Measurements from ENCODE around the gene KRTAP4-3. TPM values are rescaled to one million over a fixed set of nuclear protein-coding genes. Genes with fewer than 3 reads are reported as not detected.
"Not testable (repeated sequence)": the region's sequence is repeated elsewhere in the genome, so short reads cannot be mapped to it uniquely, and the experiment has no call there.

Gene KRTAP4-3
- total RNA-seq, 1 experiment from 2014 or later: not detected

DNA sequence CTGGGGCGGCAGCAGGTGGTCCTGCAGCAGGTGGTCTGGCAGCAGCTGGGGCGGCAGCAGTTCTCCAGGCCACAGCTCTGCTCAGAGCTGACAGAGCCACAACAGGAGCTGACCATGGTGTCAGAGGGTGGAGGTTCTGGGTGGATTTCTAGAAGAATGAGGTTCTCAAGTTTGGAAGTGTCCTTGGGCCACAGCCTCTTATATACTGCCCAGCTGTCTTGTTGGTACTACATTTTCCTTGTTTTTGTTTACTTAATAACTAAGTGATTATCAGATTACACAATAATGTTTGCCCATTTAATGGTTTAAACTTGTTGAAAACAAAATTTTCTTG lies 18.4 kb downstream of the KRTAP4-3 start, which contains the start of gene KRTAP4-5 (continued):
- TF ChIP-seq, protein P1, sequence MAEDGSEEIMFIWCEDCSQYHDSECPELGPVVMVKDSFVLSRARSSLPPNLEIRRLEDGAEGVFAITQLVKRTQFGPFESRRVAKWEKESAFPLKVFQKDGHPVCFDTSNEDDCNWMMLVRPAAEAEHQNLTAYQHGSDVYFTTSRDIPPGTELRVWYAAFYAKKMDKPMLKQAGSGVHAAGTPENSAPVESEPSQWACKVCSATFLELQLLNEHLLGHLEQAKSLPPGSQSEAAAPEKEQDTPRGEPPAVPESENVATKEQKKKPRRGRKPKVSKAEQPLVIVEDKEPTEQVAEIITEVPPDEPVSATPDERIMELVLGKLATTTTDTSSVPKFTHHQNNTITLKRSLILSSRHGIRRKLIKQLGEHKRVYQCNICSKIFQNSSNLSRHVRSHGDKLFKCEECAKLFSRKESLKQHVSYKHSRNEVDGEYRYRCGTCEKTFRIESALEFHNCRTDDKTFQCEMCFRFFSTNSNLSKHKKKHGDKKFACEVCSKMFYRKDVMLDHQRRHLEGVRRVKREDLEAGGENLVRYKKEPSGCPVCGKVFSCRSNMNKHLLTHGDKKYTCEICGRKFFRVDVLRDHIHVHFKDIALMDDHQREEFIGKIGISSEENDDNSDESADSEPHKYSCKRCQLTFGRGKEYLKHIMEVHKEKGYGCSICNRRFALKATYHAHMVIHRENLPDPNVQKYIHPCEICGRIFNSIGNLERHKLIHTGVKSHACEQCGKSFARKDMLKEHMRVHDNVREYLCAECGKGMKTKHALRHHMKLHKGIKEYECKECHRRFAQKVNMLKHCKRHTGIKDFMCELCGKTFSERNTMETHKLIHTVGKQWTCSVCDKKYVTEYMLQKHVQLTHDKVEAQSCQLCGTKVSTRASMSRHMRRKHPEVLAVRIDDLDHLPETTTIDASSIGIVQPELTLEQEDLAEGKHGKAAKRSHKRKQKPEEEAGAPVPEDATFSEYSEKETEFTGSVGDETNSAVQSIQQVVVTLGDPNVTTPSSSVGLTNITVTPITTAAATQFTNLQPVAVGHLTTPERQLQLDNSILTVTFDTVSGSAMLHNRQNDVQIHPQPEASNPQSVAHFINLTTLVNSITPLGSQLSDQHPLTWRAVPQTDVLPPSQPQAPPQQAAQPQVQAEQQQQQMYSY (CRISPR knock-in tag; IDR thresholded peaks at IDR 0.05): no peak
- TF ChIP-seq FOXK1 (CRISPR knock-in tag; IDR thresholded peaks at IDR 0.05) (no peak), IRF2 (CRISPR knock-in tag; IDR thresholded peaks at IDR 0.05; ENCODE audit: borderline replicate concordance, low read depth) (no peak), TEAD4 (CRISPR knock-in tag; IDR thresholded peaks at IDR 0.05) (no peak), ETV6 (CRISPR knock-in tag; IDR thresholded peaks at IDR 0.05) (no peak)
- TF ChIP-seq, protein P2, sequence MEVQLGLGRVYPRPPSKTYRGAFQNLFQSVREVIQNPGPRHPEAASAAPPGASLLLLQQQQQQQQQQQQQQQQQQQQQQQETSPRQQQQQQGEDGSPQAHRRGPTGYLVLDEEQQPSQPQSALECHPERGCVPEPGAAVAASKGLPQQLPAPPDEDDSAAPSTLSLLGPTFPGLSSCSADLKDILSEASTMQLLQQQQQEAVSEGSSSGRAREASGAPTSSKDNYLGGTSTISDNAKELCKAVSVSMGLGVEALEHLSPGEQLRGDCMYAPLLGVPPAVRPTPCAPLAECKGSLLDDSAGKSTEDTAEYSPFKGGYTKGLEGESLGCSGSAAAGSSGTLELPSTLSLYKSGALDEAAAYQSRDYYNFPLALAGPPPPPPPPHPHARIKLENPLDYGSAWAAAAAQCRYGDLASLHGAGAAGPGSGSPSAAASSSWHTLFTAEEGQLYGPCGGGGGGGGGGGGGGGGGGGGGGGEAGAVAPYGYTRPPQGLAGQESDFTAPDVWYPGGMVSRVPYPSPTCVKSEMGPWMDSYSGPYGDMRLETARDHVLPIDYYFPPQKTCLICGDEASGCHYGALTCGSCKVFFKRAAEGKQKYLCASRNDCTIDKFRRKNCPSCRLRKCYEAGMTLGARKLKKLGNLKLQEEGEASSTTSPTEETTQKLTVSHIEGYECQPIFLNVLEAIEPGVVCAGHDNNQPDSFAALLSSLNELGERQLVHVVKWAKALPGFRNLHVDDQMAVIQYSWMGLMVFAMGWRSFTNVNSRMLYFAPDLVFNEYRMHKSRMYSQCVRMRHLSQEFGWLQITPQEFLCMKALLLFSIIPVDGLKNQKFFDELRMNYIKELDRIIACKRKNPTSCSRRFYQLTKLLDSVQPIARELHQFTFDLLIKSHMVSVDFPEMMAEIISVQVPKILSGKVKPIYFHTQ (CRISPR knock-in tag; IDR thresholded peaks at IDR 0.05): no peak
- TF ChIP-seq, protein P3, sequence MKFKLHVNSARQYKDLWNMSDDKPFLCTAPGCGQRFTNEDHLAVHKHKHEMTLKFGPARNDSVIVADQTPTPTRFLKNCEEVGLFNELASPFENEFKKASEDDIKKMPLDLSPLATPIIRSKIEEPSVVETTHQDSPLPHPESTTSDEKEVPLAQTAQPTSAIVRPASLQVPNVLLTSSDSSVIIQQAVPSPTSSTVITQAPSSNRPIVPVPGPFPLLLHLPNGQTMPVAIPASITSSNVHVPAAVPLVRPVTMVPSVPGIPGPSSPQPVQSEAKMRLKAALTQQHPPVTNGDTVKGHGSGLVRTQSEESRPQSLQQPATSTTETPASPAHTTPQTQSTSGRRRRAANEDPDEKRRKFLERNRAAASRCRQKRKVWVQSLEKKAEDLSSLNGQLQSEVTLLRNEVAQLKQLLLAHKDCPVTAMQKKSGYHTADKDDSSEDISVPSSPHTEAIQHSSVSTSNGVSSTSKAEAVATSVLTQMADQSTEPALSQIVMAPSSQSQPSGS (CRISPR knock-in tag; IDR thresholded peaks at IDR 0.05; ENCODE audit: borderline replicate concordance, low read depth): no peak
- TF ChIP-seq, protein P4, sequence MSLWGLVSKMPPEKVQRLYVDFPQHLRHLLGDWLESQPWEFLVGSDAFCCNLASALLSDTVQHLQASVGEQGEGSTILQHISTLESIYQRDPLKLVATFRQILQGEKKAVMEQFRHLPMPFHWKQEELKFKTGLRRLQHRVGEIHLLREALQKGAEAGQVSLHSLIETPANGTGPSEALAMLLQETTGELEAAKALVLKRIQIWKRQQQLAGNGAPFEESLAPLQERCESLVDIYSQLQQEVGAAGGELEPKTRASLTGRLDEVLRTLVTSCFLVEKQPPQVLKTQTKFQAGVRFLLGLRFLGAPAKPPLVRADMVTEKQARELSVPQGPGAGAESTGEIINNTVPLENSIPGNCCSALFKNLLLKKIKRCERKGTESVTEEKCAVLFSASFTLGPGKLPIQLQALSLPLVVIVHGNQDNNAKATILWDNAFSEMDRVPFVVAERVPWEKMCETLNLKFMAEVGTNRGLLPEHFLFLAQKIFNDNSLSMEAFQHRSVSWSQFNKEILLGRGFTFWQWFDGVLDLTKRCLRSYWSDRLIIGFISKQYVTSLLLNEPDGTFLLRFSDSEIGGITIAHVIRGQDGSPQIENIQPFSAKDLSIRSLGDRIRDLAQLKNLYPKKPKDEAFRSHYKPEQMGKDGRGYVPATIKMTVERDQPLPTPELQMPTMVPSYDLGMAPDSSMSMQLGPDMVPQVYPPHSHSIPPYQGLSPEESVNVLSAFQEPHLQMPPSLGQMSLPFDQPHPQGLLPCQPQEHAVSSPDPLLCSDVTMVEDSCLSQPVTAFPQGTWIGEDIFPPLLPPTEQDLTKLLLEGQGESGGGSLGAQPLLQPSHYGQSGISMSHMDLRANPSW (CRISPR knock-in tag; conservative IDR thresholded peaks at IDR 0.05; ENCODE audit: low read depth): no peak
- TF ChIP-seq, protein P5, sequence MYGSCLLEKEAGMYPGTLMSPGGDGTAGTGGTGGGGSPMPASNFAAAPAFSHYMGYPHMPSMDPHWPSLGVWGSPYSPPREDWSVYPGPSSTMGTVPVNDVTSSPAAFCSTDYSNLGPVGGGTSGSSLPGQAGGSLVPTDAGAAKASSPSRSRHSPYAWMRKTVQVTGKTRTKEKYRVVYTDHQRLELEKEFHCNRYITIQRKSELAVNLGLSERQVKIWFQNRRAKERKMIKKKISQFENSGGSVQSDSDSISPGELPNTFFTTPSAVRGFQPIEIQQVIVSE (CRISPR knock-in tag; IDR thresholded peaks at IDR 0.05; ENCODE audit: borderline replicate concordance): no peak

DNA sequence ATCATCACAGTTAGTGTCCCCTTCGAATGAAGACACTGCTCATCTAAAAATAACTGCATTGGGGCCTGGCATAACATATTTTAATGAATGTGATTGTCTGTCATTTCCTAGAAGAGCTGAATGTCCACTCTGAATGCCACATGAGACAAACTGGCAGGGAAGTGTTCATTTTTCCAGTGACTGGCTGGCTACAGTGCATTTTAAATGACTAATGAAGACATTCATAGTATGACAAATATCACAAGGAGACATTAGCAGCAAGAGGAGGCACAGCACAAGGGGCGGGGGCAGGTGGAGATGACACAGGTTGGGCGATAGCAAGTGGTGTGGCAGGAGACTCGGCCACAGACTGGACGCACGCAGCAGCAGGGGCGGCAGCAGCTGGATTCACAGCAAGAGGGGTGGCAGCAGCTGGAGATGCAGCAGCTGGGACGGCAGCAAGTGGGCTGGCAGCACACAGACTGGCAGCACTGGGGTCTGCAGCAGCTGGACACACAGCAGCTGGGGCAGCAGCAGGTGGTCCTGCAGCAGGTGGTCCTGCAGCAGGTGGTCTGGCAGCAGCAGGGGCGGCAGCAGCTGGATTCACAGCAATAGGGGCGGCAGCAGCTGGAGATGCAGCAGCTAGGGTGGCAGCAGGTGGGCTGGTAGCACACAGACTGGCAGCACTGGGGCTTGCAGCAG lies 18.9 kb downstream of the KRTAP4-3 start:
- H3K27me3 Mint-ChIP-seq (ENCODE audit: low read depth); POLR2A ChIA-PET: not testable (repeated sequence)

More for the DNA sequence above, 18.9 kb downstream of the KRTAP4-3 start:
- ATAC-seq; H3K27ac Mint-ChIP-seq; H3K4me3 Mint-ChIP-seq; CTCF ChIA-PET; H3K36me3 Mint-ChIP-seq; DNase-seq (ENCODE audit: low spot score); H3K4me1 Mint-ChIP-seq: not testable (repeated sequence)
- TF ChIP-seq ZNF423 (CRISPR knock-in tag; IDR thresholded peaks at IDR 0.05): peak; percentile 70
- H3K9me3 Mint-ChIP-seq: peaks cover 17% of the 10 kb centered on the region

Measured in WTC11 (cell line).